ENCODE results near the gene MBP. TPM values are rescaled to one million over a fixed set of nuclear protein-coding genes. Genes with fewer than 3 reads are reported as not detected.

Gene MBP
- 10 to 100 TPM; 14.3 to 34.3 (median 23.0) TPM for polyA plus RNA-seq
- long read RNA-seq, donor 1, result 0 reads
- long read RNA-seq, donor 2, full-length matches to known transcripts, result 3 of 3 reads
- long read RNA-seq, donor 2, partial matches to known transcripts, result 0 of 3 reads
- long read RNA-seq, donor 2, other reads (novel, unspliced or antisense), result 0 of 3 reads
- long read RNA-seq, donor 3, full-length matches to known transcripts, result 8 of 8 reads
- long read RNA-seq, donor 3, partial matches to known transcripts, result 0 of 8 reads
- long read RNA-seq, donor 3, other reads (novel, unspliced or antisense), result 0 of 8 reads
- long read RNA-seq, donor 4, result 0 reads
- long read RNA-seq, donor 5, result 0 reads
- long read RNA-seq, donor 6, full-length matches to known transcripts, result 4 of 4 reads
- long read RNA-seq, donor 6, partial matches to known transcripts, result 0 of 4 reads
- long read RNA-seq, donor 6, other reads (novel, unspliced or antisense), result 0 of 4 reads
- long read RNA-seq, donor 7, result 0 reads
- long read RNA-seq, donor 8, full-length matches to known transcripts, result 3 of 3 reads
- long read RNA-seq, donor 8, partial matches to known transcripts, result 0 of 3 reads
- long read RNA-seq, donor 8, other reads (novel, unspliced or antisense), result 0 of 3 reads
- long read RNA-seq, donor 9, full-length matches to known transcripts, result 4 of 4 reads
- long read RNA-seq, donor 9, partial matches to known transcripts, result 0 of 4 reads
- long read RNA-seq, donor 9, other reads (novel, unspliced or antisense), result 0 of 4 reads
- long read RNA-seq, donor 10, full-length matches to known transcripts, result 10 of 10 reads
- long read RNA-seq, donor 10, partial matches to known transcripts, result 0 of 10 reads
- long read RNA-seq, donor 10, other reads (novel, unspliced or antisense), result 0 of 10 reads

DNA sequence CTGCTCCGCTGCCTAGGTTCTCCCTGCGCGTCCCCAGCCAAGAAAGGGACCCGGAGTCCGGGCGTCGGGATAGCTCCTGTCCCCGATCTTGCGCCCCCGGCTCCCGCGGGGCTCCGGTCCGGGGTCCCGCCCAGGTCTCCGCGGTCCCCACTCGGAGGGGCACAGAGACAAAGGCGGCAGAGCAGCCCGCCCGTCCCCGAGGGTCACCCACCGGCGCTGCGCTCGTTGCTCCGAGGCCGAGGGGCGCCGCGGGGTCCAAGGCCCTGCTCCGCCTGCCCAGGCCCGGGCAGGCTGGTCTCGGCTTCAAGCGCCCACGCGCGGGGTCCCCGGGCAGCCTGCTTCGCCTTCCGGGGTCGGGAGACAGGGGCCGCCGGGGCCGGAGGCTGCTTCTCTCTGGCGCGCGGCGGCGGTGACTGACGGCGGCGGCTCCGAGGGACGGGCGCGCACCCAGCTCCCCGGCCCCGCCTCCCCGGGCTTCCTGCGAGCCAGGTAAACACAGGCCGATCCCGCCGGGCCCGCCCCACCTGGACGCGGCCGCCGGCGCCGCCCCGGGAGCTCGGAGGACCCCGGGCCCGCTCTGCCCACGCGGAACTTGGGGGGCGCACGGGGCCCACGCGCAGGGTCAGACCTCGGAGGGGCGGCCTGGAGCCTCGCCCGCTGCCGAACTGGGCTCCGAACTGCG, at the start of gene MBP:
Gene MBP, minus strand, starts transcription at position 415 of the 682 bp plus-strand sequence. CDS start 27,522 bp downstream, outside the sequence.
- peak; percentile 86 to 93 for DNase-seq
- WGBS, 3 donors, result 0 to 1% (median 1%) methylated on average over 67 to 88 of the region's 88 CpGs
- FAIRE-seq, result no peak
- Histone ChIP-seq H3K36me3 (ENCODE audit: control insufficient read depth in 3 of 3, insufficient read depth in 2 of 3, low read depth in 1 of 3, low read length in 3 of 3) (peaks cover 0 to 7% (median 0%) of the 10 kb centered on the region in 3 donors), H3K4me1 (ENCODE audit: control insufficient read depth in 3 of 3, insufficient read depth in 2 of 3, low read depth in 1 of 3, low read length in 2 of 3) (peaks cover 5 to 15% (median 9%) of the 10 kb centered on the region in 3 donors), H3K9me3 (ENCODE audit: control insufficient read depth in 2 of 2, insufficient read depth in 1 of 2, low read depth in 1 of 2, low read length in 1 of 2) (peaks cover 0 to 3% of the 10 kb centered on the region in 2 donors), H3K27ac (ENCODE audit: low read depth in 1 of 3, low read length in 2 of 3) (peak within 1 kb of the TSS; percentile 90 to 95 (median 93)), H3K4me3 (ENCODE audit: low read depth in 1 of 3, low read length in 3 of 3) (peak within 1 kb of the TSS; percentile 80 to 93 (median 81)), H3K27me3 (ENCODE audit: control insufficient read depth in 3 of 3, insufficient read depth in 3 of 3, low read length in 3 of 3) (peaks cover 0 to 7% (median 0%) of the 10 kb centered on the region in 3 donors)

DNA sequence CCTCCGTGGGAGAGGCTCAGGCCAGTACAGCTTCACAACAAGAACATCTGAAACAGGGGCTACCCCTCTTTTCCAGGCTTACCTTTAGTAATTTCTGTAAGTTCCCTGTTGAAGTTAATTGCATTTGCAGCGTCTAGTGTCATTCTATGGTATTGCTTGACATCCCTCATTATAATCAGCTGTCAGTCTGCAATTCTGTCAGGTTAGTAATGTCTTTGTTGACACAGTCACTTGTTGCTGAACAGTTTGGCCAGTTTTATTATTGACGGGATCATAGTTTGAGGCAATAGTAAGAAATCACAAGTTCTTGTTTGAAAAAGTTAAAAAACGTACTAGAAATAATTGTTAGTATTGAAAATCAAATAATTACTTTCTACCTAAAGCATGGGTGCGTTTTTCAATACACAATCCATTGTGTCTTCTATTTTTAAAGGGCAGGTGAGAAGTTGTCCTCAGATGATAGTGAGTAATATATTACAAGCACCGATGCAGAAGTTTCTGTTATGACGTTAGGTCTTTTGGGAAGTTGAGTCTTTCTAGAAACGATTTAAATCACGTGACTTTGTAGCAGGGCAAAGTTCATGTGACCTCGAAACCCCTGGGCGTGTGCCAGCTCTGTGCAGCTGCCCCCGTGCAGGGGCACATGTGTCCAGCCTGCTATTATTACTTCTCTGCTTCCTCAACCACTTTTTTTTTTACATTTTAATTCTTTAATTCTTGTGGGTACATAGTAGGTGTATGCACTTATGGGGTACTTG, 49.5 kb upstream of the MBP start:
- Histone ChIP-seq H3K27me3 (ENCODE audit: control insufficient read depth in 3 of 3, insufficient read depth in 3 of 3, low read length in 3 of 3) (no peaks in the 10 kb centered on the region), H3K36me3 (ENCODE audit: control insufficient read depth in 3 of 3, insufficient read depth in 2 of 3, low read depth in 1 of 3, low read length in 3 of 3) (no peaks in the 10 kb centered on the region), H3K4me3 (ENCODE audit: low read depth in 1 of 3, low read length in 3 of 3) (no peak overlapping the region), H3K9me3 (ENCODE audit: control insufficient read depth in 2 of 2, insufficient read depth in 1 of 2, low read depth in 1 of 2, low read length in 1 of 2) (peaks cover 0 to 13% of the 10 kb centered on the region in 2 donors), H3K4me1 (ENCODE audit: control insufficient read depth in 3 of 3, insufficient read depth in 2 of 3, low read depth in 1 of 3, low read length in 2 of 3) (no peaks in the 10 kb centered on the region), H3K27ac (ENCODE audit: low read depth in 1 of 3, low read length in 2 of 3) (no peak overlapping the region)
- 17 to 57% (median 38%) methylated on average over 12 of the region's 12 CpGs for WGBS, 3 donors
- FAIRE-seq, result no peak
- DNase-seq, result no peak

DNA sequence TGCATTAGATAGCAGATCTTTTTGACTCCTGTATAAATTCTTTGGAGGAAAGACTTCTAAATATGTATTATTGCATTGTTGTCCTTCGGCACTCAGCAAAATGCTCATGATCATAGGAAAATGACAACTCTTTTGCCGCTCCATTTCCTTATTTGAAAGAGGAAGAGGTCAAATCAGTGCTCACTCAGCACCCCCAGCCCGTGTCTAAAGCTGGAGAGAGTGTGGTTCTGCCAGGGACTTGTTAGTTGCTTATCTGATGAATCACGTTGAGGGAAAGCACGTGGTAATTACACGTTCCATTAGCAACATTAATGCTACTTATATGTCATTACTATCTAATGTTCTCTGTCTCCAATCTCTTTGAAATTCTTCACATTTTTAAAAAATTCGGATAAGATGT, 46.0 kb upstream of the MBP start:
- Histone ChIP-seq H3K36me3 (ENCODE audit: control insufficient read depth in 3 of 3, insufficient read depth in 2 of 3, low read depth in 1 of 3, low read length in 3 of 3) (no peaks in the 10 kb centered on the region), H3K27ac (ENCODE audit: low read depth in 1 of 3, low read length in 2 of 3) (no peak overlapping the region), H3K4me1 (ENCODE audit: control insufficient read depth in 3 of 3, insufficient read depth in 2 of 3, low read depth in 1 of 3, low read length in 2 of 3) (no peaks in the 10 kb centered on the region), H3K4me3 (ENCODE audit: low read depth in 1 of 3, low read length in 3 of 3) (no peak overlapping the region), H3K27me3 (ENCODE audit: control insufficient read depth in 3 of 3, insufficient read depth in 3 of 3, low read length in 3 of 3) (no peaks in the 10 kb centered on the region), H3K9me3 (ENCODE audit: control insufficient read depth in 2 of 2, insufficient read depth in 1 of 2, low read depth in 1 of 2, low read length in 1 of 2) (no peaks in the 10 kb centered on the region)
- no peak for FAIRE-seq
- WGBS, 3 donors, result 46 to 53% (median 47%) methylated on average over 7 of the region's 7 CpGs
- DNase-seq, result no peak

DNA sequence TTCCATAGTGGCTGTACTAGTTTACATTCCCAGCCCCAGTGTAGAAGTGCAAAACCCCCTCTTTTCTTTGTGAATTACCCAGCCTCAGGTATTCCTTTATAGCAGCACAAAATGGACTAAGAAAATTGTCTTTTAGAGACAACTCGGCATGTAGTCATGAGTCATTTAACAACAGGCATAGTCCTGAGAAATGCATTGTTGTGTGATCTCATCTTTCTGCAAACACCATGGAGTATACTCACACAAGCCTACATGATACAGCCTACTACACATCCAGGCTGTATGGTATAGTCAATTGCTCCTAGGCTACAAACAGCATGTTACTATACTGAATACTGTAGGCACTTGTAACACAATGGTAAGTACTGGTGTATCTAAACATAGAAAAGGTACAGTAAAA, 44.4 kb upstream of the MBP start:
- H3K36me3 ChIP-seq (ENCODE audit: control insufficient read depth in 3 of 3, insufficient read depth in 2 of 3, low read depth in 1 of 3, low read length in 3 of 3), result no peaks in the 10 kb centered on the region
- no peak for FAIRE-seq
- no peaks in the 10 kb centered on the region for H3K4me1 ChIP-seq (ENCODE audit: control insufficient read depth in 3 of 3, insufficient read depth in 2 of 3, low read depth in 1 of 3, low read length in 2 of 3)
- WGBS, 3 donors, result 59 to 82% (median 79%) methylated on average over 1 of the region's 1 CpG
- no peaks in the 10 kb centered on the region for H3K9me3 ChIP-seq (ENCODE audit: control insufficient read depth in 2 of 2, insufficient read depth in 1 of 2, low read depth in 1 of 2, low read length in 1 of 2)
- DNase-seq, result no peak
- no peaks in the 10 kb centered on the region for H3K27me3 ChIP-seq (ENCODE audit: control insufficient read depth in 3 of 3, insufficient read depth in 3 of 3, low read length in 3 of 3)
- H3K4me3 ChIP-seq (ENCODE audit: low read depth in 1 of 3, low read length in 3 of 3), result no peak overlapping the region
- no peak overlapping the region for H3K27ac ChIP-seq (ENCODE audit: low read depth in 1 of 3, low read length in 2 of 3)

DNA sequence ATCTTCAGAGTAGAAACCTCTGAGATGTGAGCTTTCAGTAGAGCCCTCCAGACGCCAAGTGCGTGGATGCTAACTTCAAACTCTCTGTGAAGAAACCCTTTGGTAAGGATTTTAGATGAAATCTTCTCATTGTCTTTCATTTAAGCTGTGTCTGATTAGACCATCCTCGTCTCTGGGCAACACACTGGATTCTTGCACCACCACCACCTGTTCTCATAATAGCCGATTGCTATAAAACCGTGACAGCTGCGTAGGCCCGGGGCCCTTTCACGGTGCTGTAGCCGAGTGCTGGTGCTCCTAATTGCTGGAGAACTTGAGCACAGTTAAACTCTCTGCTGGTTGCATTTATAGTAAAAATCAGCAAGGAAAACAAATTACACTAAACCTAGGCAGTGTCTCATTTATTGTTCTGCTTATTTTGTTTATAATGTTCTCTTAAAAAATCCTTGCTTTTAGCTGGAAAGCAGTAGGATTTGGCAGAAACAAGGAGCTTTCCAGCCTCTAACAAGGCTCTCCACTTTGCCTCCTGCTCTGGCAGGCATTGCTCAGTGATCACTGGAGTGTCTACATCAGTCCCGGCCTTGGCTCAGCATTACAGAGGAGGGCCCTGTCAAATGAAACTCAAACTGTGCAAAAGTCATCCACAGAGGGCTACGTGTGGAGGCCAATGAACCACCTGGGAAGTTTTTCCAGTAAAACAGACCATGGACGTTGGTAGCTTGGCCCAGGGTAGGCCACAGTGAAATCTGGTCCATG, 40.9 kb upstream of the MBP start:
- FAIRE-seq (no peak), DNase-seq (no peak)
- H3K27ac ChIP-seq (ENCODE audit: low read depth in 1 of 3, low read length in 2 of 3), result no peak overlapping the region
- no peaks in the 10 kb centered on the region for H3K36me3 ChIP-seq (ENCODE audit: control insufficient read depth in 3 of 3, insufficient read depth in 2 of 3, low read depth in 1 of 3, low read length in 3 of 3)
- no peaks in the 10 kb centered on the region for H3K4me1 ChIP-seq (ENCODE audit: control insufficient read depth in 3 of 3, insufficient read depth in 2 of 3, low read depth in 1 of 3, low read length in 2 of 3)
- WGBS, 3 donors, result 58 to 70% (median 69%) methylated on average over 12 of the region's 12 CpGs
- no peak overlapping the region for H3K4me3 ChIP-seq (ENCODE audit: low read depth in 1 of 3, low read length in 3 of 3)
- peaks cover 0 to 2% (median 0%) of the 10 kb centered on the region in 3 donors for H3K27me3 ChIP-seq (ENCODE audit: control insufficient read depth in 3 of 3, insufficient read depth in 3 of 3, low read length in 3 of 3)
- H3K9me3 ChIP-seq (ENCODE audit: control insufficient read depth in 2 of 2, insufficient read depth in 1 of 2, low read depth in 1 of 2, low read length in 1 of 2), result no peaks in the 10 kb centered on the region

DNA sequence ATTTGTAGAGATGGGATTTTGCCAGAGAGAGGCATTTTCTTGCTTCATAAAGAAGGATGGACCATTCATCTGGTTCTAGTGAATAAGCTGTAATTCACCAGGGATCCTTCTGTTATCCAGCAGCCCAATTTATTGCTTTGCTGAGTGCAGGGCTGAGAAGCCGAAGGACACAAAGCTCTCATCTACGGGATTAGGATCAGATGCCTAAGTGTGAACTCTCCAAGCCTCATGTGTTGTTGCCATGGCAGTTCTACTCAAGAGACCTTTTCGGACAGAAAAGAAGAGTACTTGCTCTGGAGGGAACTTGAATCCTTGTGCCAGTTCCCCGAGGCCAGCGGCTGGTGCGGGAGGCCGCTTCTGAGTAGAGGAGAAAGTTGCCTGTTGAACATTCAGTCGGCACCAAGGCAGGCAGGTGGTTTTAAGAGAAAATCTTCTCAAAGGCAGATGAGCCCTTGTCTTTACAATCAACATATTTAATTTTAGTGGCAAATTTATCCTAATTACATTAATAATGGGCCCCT, 38.4 kb upstream of the MBP start:
- FAIRE-seq, result no peak
- 71 to 73% (median 72%) methylated on average over 8 of the region's 8 CpGs for WGBS, 3 donors
- peaks cover 0 to 6% (median 0%) of the 10 kb centered on the region in 3 donors for H3K27me3 ChIP-seq (ENCODE audit: control insufficient read depth in 3 of 3, insufficient read depth in 3 of 3, low read length in 3 of 3)

DNA sequence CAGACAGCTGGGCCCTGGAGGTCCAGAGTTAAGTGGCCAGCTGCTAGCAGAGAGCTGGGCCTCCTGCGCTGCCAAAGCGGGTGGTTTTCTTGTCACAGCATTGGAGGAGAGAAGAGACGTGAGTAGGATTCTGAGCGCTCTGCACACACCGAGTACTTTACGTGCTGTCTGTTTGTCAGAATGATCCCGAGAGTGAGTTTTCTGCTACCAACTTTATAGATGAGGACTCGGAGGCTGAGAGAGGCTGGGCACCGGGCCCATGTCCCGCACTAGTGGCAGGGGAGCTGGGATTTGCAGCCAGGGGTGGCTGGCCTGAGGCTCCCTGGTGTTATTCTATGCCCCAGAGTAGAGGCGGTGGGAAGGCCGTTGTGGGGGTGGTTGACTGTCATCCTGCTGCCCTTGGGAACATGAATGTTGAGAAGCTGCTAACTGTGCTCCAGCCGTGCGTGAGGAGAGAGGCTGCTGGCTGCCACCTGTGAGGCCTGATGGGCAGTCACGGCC, 36.3 kb upstream of the MBP start:
- WGBS, 3 donors, result 84 to 89% (median 86%) methylated on average over 15 of the region's 15 CpGs
- no peak for DNase-seq
- Histone ChIP-seq H3K27ac (ENCODE audit: low read depth in 1 of 3, low read length in 2 of 3) (no peak overlapping the region), H3K36me3 (ENCODE audit: control insufficient read depth in 3 of 3, insufficient read depth in 2 of 3, low read depth in 1 of 3, low read length in 3 of 3) (no peaks in the 10 kb centered on the region), H3K9me3 (ENCODE audit: control insufficient read depth in 2 of 2, insufficient read depth in 1 of 2, low read depth in 1 of 2, low read length in 1 of 2) (no peaks in the 10 kb centered on the region), H3K4me1 (ENCODE audit: control insufficient read depth in 3 of 3, insufficient read depth in 2 of 3, low read depth in 1 of 3, low read length in 2 of 3) (no peaks in the 10 kb centered on the region), H3K27me3 (ENCODE audit: control insufficient read depth in 3 of 3, insufficient read depth in 3 of 3, low read length in 3 of 3) (peaks cover 0 to 9% (median 0%) of the 10 kb centered on the region in 3 donors), H3K4me3 (ENCODE audit: low read depth in 1 of 3, low read length in 3 of 3) (no peak overlapping the region)
- FAIRE-seq, result no peak

More for the DNA sequence above, 38.4 kb upstream of the MBP start:
- Histone ChIP-seq H3K9me3 (ENCODE audit: control insufficient read depth in 2 of 2, insufficient read depth in 1 of 2, low read depth in 1 of 2, low read length in 1 of 2) (no peaks in the 10 kb centered on the region), H3K27ac (ENCODE audit: low read depth in 1 of 3, low read length in 2 of 3) (no peak overlapping the region), H3K4me1 (ENCODE audit: control insufficient read depth in 3 of 3, insufficient read depth in 2 of 3, low read depth in 1 of 3, low read length in 2 of 3) (no peaks in the 10 kb centered on the region), H3K4me3 (ENCODE audit: low read depth in 1 of 3, low read length in 3 of 3) (no peak overlapping the region), H3K36me3 (ENCODE audit: control insufficient read depth in 3 of 3, insufficient read depth in 2 of 3, low read depth in 1 of 3, low read length in 3 of 3) (no peaks in the 10 kb centered on the region)
- no peak for DNase-seq

Data from small intestine (tissue), 16 donors.